D721Med (cell line): ENCODE results near the gene MPV17L2.

Experiments used
- DNase-seq: peaks from one replicate; pipeline ENCODE4 v3.0.0; 2011; ENCODE audit warnings: low spot score; ENCODE audit not compliant: insufficient read length
- FAIRE-seq: peaks from 2 replicates; lab custom pipeline; 2011; peaks lifted over from hg19 to GRCh38; lab: Jason Lieb, UNC
- TF ChIP-seq, protein P1 (sequence below): IDR thresholded peaks from 2 replicates; pipeline ENCODE4 v1.5.1; 2012; ENCODE audit warnings: mild to moderate bottlenecking, control low read depth; ENCODE audit not compliant: insufficient read depth; ENCODE audit errors: missing control alignments

Gene MPV17L2

DNA sequence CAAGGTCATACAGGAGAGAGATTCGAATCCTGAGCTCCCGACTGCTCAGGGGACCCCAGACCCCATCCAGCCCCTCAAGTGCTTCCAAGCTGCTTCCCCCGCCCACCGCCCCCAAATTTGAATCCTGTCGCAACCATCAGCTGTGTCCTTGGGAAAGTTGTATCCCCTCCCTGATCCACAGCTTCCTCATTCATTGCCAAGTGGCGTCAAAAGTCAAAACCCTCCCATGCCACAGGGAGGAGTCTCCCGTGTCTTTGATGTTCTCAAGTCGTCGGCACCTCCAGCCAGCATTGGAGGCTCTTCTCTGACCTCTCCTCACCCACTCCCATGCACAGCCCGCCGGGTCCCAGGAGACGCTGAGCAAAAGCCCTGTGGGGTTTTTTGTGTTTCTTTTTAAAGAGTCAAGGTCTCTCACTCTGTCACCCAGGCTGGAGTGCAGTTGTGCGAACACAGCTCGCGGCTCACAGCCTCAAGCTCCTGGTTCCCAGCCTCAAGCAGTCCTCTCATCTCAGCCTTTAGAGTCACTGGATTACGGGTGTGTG is 22.2 kb upstream of the MPV17L2 start:
- TF ChIP-seq, protein P1, sequence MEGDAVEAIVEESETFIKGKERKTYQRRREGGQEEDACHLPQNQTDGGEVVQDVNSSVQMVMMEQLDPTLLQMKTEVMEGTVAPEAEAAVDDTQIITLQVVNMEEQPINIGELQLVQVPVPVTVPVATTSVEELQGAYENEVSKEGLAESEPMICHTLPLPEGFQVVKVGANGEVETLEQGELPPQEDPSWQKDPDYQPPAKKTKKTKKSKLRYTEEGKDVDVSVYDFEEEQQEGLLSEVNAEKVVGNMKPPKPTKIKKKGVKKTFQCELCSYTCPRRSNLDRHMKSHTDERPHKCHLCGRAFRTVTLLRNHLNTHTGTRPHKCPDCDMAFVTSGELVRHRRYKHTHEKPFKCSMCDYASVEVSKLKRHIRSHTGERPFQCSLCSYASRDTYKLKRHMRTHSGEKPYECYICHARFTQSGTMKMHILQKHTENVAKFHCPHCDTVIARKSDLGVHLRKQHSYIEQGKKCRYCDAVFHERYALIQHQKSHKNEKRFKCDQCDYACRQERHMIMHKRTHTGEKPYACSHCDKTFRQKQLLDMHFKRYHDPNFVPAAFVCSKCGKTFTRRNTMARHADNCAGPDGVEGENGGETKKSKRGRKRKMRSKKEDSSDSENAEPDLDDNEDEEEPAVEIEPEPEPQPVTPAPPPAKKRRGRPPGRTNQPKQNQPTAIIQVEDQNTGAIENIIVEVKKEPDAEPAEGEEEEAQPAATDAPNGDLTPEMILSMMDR, result no peak
- DNase-seq, result no peak

DNA sequence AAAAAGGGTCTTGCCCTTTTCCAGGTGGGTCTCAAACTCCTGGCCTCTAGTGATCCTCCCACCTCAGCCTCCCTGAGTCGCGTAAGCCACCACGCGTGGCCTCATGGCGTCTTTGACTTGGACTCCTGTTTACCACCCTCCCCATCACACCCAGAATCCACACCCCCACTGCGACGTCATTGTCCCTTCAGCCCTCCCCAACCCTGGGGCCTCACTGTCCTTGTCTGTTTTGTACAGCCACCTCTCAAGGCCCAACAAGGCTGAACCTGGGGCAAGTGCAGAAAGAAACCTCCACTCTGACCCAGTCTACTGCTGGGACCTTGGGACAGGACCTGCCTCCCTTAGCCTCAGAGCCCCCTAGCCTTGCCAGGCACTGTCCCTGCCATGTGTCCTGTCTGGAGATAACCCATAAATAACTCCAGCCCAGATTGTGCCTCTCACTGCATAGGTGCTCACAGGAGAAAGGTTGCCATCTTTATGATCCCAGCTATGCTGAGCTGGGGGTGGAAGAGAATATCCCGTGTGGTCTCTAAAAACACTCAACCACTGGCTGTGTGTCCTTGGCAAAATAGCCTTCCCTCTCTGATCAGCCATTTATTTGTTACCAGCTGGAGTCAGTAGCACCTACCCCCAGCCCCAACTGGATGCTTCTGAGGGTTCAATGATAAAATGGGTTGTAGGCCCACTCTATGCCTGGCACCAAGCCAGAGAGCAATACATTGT is 21.3 kb upstream of the MPV17L2 start:
- DNase-seq (no peak), FAIRE-seq (no peak)
- TF ChIP-seq, protein P1, result no peak

More for the DNA sequence above, 22.2 kb upstream of the MPV17L2 start:
- no peak for FAIRE-seq

DNA sequence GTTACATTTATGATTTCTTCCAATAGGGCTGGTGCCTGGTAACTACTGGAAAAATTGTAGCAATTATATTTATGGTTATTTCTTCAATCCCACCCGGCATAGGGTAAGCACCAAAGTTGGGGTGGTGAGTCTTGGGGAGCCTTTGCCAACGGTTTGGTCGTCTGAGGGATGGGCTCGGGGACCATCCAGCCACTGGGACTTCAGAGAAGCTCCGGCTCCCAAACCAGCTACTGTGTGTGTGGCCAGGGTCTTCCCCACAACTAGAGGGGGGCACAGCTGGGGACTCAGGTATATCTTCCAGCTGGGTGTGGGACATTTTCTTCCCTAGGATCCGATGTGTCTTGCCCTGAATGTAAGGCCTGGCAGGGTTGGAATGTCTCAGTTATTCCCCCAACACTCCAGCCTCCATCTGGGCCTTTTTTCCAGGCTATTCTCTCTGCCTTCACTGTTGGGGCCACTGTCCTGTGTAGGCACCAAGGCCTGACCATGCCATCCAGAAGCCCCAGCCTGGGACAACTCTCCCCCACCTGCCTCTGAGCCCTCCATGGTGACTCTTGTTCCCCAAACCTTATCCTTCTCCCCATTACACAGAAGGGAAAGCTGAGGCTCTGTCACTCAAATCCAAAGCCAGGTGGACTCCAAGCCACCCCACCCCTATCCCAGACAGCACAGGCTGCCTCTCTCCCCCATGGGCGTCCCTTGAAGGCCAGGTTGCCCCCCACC is 20.5 kb upstream of the MPV17L2 start:
- TF ChIP-seq, protein P1, result no peak
- FAIRE-seq (no peak), DNase-seq (no peak)

DNA sequence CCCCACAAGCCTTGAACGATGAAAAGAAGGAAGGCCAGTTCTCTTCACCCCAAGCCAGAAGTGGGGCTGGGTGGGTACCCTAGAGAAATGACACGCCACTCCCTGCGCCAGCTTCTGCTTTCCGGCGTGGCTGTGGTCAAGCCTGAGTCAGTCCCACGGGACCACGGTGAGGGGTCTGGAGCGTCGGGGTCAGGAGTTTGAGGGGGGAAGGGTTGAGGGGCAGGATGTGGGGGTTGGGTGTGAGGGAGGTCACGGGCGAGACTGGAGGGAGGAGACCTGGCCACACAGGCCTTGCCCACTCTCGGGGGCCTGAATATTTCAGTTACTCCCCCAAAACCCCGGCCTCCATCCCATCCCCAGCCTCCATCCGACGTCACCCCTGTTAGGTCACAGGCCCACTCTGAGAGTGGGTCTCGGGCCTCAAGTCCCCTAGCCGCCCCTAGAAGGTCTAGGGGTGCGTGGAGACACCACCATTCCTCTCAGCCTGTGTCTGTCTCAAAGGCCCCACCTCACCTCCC is 19.9 kb upstream of the MPV17L2 start:
- no peak for DNase-seq
- TF ChIP-seq, protein P1, result no peak
- no peak for FAIRE-seq

DNA sequence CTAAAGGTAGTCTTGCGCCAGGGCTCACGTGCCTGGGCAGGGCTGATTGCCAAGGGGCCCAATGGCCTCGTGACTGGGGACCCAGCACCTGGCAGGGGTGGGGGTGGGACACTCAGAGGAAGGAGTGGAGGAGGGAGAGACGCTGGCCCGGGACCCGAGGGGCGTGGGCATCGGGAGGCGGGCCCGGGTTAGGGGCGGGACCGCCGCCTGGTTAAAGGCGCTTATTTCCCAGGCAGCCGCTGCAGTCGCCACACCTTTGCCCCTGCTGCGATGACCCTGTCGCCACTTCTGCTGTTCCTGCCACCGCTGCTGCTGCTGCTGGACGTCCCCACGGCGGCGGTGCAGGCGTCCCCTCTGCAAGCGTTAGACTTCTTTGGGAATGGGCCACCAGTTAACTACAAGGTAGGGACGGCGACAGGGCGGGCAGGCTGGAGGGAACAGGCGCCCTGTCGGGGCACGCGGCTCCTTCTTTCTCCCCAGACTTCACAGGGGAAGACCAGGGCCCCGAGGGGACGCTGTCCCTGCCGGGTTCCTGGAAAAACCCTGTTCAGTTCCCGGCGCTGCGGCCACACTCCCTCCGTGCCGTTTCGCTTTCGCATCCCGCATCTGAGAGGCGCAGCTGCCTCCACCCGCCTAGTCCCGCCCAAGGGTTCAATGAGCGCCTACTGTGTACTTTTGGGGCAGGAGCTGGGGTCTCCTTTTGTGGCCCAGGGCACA is 19.3 kb upstream of the MPV17L2 start, which contains the start of gene IFI30:
IFI30 (plus strand) TSS at position 242 of the 717 bp plus-strand sequence; CDS start at position 271, 29 bp downstream.
- DNase-seq (peak; percentile 94), FAIRE-seq (no peak)
- TF ChIP-seq, protein P1, result no peak

DNA sequence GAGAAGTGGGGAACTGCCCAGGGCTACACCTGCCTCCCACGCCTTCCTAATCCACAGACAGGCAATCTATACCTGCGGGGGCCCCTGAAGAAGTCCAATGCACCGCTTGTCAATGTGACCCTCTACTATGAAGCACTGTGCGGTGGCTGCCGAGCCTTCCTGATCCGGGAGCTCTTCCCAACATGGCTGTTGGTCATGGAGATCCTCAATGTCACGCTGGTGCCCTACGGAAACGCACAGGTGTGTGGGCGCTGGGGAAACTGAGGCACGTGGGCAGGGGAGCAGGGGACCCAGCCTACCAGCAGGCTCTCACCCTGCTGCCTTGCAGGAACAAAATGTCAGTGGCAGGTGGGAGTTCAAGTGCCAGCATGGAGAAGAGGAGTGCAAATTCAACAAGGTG is 18.0 kb upstream of the MPV17L2 start:
- TF ChIP-seq, protein P1, result no peak
- FAIRE-seq, result no peak
- DNase-seq, result no peak
